HG03469 (cell line): Measurements from ENCODE around the gene OR2A1.
"Not testable (repeated sequence)": the region's sequence is repeated elsewhere in the genome, so short reads cannot be mapped to it uniquely, and the experiment has no call there.

Experiments used
- ATAC-seq: cut with Tn5 transposase; IDR thresholded peaks from one replicate; pipeline ENCODE4 v1.9.1; 2021; ENCODE audit warnings: mild to moderate bottlenecking, moderate library complexity, moderate number of reproducible peaks; ENCODE audit not compliant: unreplicated experiment

The OR2A1 gene

GRCh38 chr7:144311872-144312469 lies at the start of gene OR2A1:
Gene OR2A1, plus strand, starts transcription at chr7:144312419. Its CDS starts 5,706 bp downstream, at chr7:144318125.
- ATAC-seq, result not testable (repeated sequence)

GRCh38 chr7:144264692-144265091 lies 47.5 kb upstream of the OR2A1 start, which contains the start of gene OR2A7:
Gene OR2A7, minus strand, starts transcription at chr7:144264792. Its CDS starts 5,164 bp downstream, at chr7:144259628.
- ATAC-seq, result not testable (repeated sequence)

- not testable (repeated sequence) for ATAC-seq
Measured at GRCh38 chr7:144269188-144269587, 43.0 kb upstream of the OR2A1 start, which contains the start of gene CTAGE8. Gene CTAGE8, minus strand, starts transcription at chr7:144269288. Its CDS starts 38 bp downstream, at chr7:144269250.

GRCh38 chr7:144275281-144275680 lies 36.9 kb upstream of the OR2A1 start:
- ATAC-seq, result not testable (repeated sequence)

- ATAC-seq, result not testable (repeated sequence)
Measured at GRCh38 chr7:144280010-144280409, 32.2 kb upstream of the OR2A1 start.

- not testable (repeated sequence) for ATAC-seq
Measured at GRCh38 chr7:144281981-144282380, 30.2 kb upstream of the OR2A1 start.

GRCh38 chr7:144282490-144282889 lies 29.7 kb upstream of the OR2A1 start:
- ATAC-seq, result not testable (repeated sequence)

GRCh38 chr7:144283716-144284115 lies 28.5 kb upstream of the OR2A1 start:
- not testable (repeated sequence) for ATAC-seq

- ATAC-seq, result not testable (repeated sequence)
Measured at GRCh38 chr7:144287171-144287784, 24.9 kb upstream of the OR2A1 start.

GRCh38 chr7:144291607-144292006 lies 20.6 kb upstream of the OR2A1 start:
- not testable (repeated sequence) for ATAC-seq

GRCh38 chr7:144292384-144293161 lies 19.6 kb upstream of the OR2A1 start:
- ATAC-seq, result not testable (repeated sequence)

GRCh38 chr7:144293794-144294499 lies 18.3 kb upstream of the OR2A1 start:
- ATAC-seq, result peak; percentile 49

- ATAC-seq, result not testable (repeated sequence)
Measured at GRCh38 chr7:144302578-144303303, 9.5 kb upstream of the OR2A1 start.

GRCh38 chr7:144303607-144304006 lies 8.6 kb upstream of the OR2A1 start:
- ATAC-seq, result not testable (repeated sequence)

GRCh38 chr7:144305156-144305555 lies 7.1 kb upstream of the OR2A1 start:
- not testable (repeated sequence) for ATAC-seq

GRCh38 chr7:144309702-144310101 lies 2.5 kb upstream of the OR2A1 start:
- not testable (repeated sequence) for ATAC-seq

- ATAC-seq, result not testable (repeated sequence)
Measured at GRCh38 chr7:144311218-144311617, 1.0 kb upstream of the OR2A1 start.

- not testable (repeated sequence) for ATAC-seq
Measured at GRCh38 chr7:144317537-144317936, 5.3 kb downstream of the OR2A1 start.

- not testable (repeated sequence) for ATAC-seq
Measured at GRCh38 chr7:144319547-144319946, 7.3 kb downstream of the OR2A1 start.

GRCh38 chr7:144321677-144322206 lies 9.5 kb downstream of the OR2A1 start:
- not testable (repeated sequence) for ATAC-seq
